Activated CD4-positive, alpha-beta T cell treated with anti-CD3 and anti-CD28 coated beads, Interleukin-2, amount 50 U/mL, for 48 hours (primary cell): ENCODE data around the gene SLC9C2.
A peak's percentile ranks its signal among the peaks of the same experiment; 100 is the strongest.
"Not testable (repeated sequence)": the region's sequence is repeated elsewhere in the genome, so short reads cannot be mapped to it uniquely, and the experiment has no call there.

Source experiments
- DNase-seq, 2 experiments: peaks; one replicate each; pipeline ENCODE4 v3.0.0-alpha.2; 2020

Gene SLC9C2

DNA sequence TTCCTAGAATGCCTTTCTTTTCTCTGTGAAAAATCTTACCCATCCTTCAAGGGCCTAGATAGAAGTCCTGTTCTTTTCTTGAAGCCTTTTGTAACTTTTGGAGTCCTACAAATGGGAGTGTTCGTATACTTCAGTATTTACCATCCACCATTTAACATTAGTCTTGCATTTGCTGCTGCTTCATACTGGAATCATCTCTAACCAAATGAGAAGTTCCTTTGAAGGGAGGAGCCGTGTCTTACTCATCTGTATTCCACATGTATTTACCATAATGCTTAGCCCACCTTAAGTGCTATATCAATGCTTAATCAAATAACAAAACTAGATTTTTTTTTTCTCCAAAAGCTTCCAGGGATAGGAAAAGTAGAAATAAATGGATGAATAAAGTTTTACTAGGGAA lies 118.6 kb downstream of the SLC9C2 start:
- DNase-seq, result no peak

GRCh38 chr1:173482683-173483082 lies 120.2 kb downstream of the SLC9C2 start:
- no peak for DNase-seq

- DNase-seq, result no peak
Measured at GRCh38 chr1:173481195-173481772, 121.6 kb downstream of the SLC9C2 start.

DNA sequence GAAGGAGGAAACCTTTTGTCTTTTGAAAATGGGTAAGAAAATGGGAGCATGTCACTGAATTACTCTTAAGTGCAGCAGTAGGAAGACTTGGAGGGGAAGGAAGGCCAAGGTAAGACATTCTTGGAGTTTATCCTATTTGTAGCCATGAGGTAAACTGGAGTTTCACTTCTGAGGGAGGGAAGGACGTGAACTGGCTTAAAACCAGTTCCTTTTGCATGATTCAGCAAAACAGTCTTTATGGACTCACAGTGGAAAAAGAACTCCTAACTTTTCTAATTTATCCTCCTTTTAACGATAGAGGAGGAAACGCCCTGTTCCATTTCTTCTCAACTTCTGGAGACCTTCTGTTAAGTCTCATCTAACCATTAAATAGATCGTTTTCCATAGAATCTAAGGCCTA lies 123.2 kb downstream of the SLC9C2 start:
- DNase-seq, result no peak

DNA sequence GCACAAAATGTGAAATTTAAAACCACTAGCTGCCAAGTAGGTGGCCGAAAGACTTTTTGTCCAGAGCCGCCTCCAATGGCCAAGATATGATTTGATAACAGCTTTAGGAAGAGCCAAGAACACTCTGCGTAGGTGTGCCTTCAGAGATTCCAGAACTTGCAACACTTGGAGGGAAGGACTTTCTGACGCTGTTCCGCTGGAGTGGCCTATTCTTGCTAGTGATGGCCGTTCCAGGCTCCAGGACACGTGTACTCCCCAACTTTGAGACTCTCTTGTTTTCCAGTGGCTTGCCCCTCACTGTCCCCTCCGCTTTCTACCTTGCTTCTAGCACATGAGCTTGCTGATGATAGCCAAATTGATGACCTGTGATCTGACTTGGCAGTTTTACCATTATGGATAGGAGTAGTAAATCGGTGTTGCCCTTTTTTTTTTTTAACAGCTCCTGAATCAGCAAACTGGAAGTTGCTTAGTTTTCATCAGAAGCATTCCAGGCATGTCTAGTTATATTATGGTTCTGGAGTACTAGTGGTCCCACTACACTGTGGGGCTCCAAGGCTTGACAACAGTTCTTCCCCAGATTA lies 124.7 kb downstream of the SLC9C2 start:
- peak in 1 of 2 experiments; percentile 2 for DNase-seq

GRCh38 chr1:173477286-173478093 lies 125.4 kb downstream of the SLC9C2 start, which contains the start of gene PRDX6:
Gene PRDX6 (plus strand): TSS chr1:173477335. CDS start chr1:173477398, 63 bp downstream.
- peak in 1 of 2 experiments; percentile 84 for DNase-seq

GRCh38 chr1:173476665-173477285 lies 126.1 kb downstream of the SLC9C2 start:
- peak; percentile 83 to 84 for DNase-seq

- peak in 1 of 2 experiments; percentile 2 for DNase-seq
Measured at GRCh38 chr1:173476197-173476664, 126.6 kb downstream of the SLC9C2 start.

- peak; percentile 5 to 38 for DNase-seq
Measured at GRCh38 chr1:173475564-173476196, 127.2 kb downstream of the SLC9C2 start.

DNA sequence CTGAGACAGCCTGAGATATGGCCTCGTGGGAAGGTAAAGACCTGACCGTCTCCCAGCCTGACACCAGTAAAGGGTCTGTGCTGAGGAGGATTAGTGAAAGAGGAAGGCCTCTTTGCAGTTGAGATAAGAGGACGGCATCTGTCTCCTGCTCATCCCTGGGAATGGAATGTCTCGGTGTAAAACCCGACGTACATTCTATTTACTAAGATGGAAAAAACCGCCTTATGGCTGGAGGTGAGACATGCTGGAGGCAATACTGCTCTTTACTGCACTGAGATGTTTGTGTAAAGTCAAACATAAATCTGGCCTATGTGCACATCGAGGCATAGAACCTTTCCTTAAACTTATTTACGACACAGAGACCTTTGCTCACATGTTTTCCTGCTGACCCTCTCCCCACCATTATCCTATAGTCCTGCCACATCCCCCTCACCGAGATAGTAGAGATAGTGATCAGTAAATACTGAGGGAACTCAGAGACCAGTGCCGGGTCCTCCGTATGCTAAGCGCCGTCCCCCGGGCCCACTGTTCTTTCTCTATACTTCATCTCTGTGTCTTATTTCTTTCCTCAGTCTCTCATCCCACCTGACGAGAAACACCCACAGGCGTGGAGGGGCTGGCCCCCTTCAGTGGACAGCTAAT lies 128.0 kb downstream of the SLC9C2 start:
- not testable (repeated sequence) for DNase-seq

GRCh38 chr1:173474097-173474779 lies 128.6 kb downstream of the SLC9C2 start:
- no peak for DNase-seq

DNA sequence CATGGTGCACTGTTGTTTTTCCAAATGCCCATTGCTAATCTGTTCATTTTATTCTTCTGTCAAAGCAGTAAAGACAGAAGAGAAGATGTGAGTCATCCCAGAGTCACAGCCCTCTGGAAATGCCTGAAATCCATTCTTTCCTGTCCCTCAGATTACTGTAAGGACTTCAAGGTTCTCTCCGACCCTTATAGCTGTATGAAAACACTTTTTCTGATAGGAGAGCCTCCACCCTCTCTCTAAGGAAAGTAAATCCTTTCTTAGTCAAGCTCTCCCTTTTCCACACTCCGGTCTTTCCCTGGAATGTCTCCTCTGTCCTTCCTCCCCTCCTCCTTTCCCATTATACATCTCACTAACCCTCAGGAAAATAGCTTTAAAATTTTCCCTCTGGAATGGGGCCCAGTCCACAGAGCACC lies 129.3 kb downstream of the SLC9C2 start:
- DNase-seq, result no peak

DNA sequence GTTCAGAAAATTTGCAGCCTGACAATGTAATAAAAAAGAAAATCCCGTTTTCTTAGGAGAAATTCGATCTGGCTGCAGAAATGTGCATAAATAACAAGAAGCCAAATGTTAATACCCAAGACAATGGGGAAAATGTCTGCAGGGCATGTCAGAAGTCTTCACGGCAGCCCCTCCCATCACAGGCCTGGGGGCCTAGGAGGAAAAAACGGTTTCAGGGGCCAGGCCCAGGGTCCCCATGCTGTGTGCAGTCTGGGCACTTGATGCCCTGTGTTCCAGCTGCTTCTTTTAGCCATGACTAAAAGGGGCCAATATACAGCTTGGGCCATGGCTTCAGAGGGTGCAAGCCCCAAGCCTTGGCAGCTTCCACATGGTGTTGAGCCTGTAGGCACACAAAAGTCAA lies 132.3 kb downstream of the SLC9C2 start:
- DNase-seq, result no peak

- DNase-seq, result no peak
Measured at GRCh38 chr1:173469656-173470055, 133.2 kb downstream of the SLC9C2 start.

DNA sequence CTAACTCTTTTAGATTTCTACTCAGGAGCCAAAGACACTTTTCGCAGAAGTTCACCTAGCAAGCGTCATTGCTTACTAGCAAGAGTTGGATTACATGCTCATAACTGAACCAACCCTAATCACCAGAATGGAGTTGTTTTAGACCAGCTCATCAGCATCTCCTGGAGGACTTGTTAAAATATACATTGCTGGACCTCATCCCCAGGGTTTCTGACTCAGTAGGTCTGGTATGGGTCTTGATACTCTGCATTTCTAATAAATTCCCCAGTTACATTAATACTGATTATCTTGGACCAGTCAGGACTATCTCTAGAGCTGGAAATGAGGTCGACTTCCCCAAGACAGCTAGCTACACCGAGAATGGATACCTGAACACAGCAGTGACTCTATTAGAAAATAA lies 135.4 kb downstream of the SLC9C2 start:
- DNase-seq, result no peak

DNA sequence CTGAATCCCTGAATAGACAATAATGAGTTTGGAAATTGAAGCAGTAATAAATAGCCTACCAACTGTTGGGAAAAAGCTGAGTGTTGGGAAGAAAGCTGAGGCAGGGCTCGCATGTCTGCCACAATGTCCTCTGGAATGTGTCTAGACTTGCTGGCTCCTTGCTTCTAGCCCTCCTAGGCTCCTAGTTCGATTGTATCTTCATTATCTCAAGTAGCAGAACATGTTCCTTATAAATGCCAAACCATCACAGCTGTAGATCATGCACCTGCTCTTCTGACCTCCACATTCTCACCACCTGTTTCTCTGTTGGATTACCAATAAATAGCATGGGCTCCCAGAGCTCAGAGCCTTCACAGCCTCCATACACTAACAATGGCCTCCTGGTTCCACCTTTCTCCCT lies 138.7 kb downstream of the SLC9C2 start:
- DNase-seq, result not testable (repeated sequence)

GRCh38 chr1:173462666-173463065 lies 140.2 kb downstream of the SLC9C2 start:
- DNase-seq, result not testable (repeated sequence)

GRCh38 chr1:173459885-173460284 lies 143.0 kb downstream of the SLC9C2 start:
- no peak for DNase-seq

GRCh38 chr1:173454966-173455524 lies 147.8 kb downstream of the SLC9C2 start:
- DNase-seq, result no peak

DNA sequence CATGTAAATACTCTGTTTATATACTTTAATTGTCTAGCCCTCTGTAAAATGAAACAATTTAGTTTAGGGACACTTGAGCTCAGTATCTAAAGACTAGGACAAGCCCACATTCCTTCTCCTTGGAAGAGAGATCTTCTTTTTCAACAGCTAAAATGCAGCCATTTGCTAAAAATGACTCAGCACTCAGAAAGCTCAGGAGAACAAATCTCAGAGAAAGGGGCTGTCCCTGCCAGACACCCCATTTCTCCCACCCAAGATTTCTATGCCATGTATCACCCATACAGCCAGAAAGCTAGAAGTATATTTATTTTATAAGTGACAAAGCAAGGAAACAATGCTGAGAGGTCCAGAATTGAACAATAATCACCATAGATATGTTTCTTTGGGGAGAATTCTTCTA lies 148.9 kb downstream of the SLC9C2 start:
- no peak for DNase-seq

DNA sequence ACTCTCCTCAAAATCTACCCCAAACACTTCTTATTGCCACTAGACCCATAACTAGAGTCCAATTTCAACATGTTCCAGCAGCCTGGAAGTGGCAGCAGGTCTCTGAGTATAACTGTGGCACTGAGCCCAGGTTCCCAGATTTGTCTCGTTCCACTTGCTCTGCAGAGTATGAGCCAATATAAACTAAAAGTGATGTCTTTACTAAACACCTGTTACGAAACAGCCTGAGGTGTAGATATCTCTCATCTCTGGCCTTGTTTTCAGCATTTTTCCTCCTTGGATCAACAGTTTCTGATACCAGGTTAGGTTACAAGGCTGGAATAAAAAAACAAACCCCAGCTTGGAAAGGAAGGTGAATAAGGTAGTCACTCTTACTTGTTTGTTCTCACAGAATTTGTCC lies 150.9 kb downstream of the SLC9C2 start:
- DNase-seq, result no peak
